Stimulated activated CD4-positive, alpha-beta T cell treated with anti-CD3 and anti-CD28 coated beads, Interleukin-15, amount 100 ng/mL, for 48 hours (primary cell): Measurements from ENCODE around the gene PTPRF.
"Not testable (repeated sequence)": the region's sequence is repeated elsewhere in the genome, so short reads cannot be mapped to it uniquely, and the experiment has no call there.

Source experiments
- DNase-seq, 2 donors: peaks; one replicate each; pipeline ENCODE4 v3.0.0-alpha.2; 2020; ENCODE audit warnings: low read depth in 2 of 2

The PTPRF gene

DNA sequence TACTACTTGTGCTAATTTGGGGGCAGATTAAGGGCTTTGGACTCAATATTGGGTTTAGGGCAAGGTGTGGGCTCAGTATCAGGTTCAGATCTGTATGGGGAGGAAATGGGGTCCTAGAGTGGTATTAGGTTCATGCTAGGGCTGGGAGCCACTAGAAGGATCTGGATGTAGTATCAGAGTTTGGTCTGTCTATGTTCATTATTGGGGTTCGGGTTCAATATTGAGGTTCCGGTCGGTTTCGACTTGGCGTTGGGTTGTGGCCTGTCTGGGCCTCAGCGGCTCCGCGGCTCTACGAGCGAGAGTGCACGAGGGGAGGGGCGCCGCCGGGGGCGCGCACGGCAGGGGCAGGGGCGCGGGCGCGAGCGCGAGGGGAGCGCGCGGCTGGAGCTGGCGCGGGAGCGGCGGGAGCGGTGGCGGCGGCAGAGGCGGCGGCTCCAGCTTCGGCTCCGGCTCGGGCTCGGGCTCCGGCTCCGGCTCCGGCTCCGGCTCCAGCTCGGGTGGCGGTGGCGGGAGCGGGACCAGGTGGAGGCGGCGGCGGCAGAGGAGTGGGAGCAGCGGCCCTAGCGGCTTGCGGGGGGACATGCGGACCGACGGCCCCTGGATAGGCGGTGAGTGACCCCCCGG, at the start of gene PTPRF:
Gene PTPRF (plus strand): TSS at position 401 of the 624 bp plus-strand sequence. CDS start 14,193 bp downstream, outside the sequence.
- no peak for DNase-seq

DNA sequence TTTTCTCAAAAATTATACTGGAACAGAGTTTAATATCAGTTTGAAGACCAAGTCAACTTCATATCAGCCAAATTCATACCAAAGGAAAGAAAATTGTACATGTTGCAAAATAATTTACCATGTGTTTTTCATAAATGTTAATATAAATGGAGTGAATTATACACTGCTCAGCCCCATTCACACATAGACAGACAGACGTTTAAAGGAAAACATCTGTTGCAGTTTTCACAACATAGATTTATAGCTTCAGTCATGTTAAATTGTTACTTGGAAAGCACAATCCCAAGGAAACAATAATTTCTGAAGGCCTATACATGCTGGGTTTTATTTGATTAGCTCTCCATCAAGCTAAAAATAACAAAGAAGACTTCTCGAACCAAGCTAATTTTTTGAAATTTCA, 49.2 kb upstream of the PTPRF start:
- no peak for DNase-seq

- no peak for DNase-seq
Observed at GRCh38 chr1:43482215-43482614, 48.5 kb upstream of the PTPRF start.

DNA sequence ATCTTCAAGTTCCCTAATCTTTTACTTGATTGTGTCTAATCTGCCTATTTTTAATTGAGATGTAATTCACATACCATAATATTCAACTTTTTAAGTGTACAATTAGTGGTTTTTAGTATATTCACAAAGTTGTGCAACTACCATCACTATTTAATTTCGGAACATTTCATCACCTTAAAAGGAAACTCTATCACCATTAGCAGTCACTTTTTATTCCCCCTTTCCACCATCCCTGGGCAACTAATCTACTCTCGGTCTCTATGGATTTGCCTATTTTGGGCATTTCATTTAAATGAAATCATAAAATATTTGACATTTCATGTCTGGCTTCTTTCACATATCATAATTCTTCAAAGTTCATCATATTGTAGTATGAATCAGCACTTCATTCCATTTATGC, 46.3 kb upstream of the PTPRF start:
- no peak for DNase-seq

DNA sequence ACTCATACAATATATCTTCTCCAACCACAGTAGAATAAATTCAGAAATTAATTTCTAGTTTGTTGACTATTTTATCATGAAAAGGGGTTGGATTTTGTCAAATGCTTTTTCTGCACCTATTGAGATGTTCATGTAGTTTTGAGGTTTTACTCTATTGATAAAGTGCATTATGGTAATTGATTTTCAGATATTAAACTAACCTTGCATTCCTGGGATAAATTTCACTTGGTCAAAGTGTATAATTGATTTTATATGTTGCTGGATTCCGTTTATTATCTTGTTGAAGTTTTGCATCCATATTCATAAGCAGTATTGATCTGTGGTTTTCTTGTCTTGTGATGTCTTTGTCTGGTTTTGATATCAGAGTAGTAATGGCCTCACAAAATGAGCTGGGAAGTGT, 42.5 kb upstream of the PTPRF start:
- no peak for DNase-seq

GRCh38 chr1:43491061-43491460, 39.6 kb upstream of the PTPRF start:
- DNase-seq: no peak

GRCh38 chr1:43492826-43493225, 37.9 kb upstream of the PTPRF start:
- DNase-seq: no peak

GRCh38 chr1:43493661-43494450, 36.8 kb upstream of the PTPRF start:
- DNase-seq: no peak

DNA sequence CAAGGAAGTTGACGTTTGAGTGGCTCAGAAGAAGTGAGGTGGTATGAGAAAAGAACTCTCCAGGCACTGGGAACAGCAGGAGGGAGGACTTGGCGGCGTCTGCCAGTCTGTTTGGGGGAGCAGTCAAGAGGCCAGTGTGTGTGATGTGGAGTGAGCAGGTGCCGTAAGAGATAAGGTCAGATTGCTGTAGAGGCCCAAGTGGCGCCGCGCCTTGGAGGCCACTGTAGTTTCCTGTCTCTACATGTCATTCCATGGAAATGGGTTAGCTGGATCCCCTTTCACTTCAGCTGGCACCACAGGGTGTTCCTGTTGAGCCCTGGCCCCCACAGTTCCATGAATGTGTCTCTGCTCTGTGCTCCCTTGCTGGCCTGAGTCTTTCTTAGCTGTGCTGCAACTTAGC, 35.5 kb upstream of the PTPRF start:
- no peak for DNase-seq

DNA sequence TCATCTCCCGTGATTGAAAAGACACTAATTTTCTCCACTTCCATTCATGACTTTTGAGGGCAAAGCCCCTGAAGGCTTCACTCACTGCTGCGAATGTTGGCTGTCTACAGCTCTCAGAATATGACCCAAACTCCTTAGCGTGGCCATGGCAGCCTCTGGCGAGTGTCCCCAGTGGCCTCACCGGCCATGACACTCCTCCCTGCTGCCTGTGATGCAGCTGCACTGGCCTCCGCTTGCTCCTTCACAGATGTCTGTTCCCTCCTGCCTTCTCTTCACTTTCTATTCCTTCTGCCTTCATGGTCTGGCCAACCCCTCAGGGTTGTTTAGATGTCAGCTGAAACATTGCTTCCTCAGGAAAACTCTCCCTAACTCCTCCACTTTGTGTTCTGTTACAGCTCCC, 30.8 kb upstream of the PTPRF start:
- no peak for DNase-seq

GRCh38 chr1:43501806-43502205, 28.9 kb upstream of the PTPRF start:
- not testable (repeated sequence) for DNase-seq

DNA sequence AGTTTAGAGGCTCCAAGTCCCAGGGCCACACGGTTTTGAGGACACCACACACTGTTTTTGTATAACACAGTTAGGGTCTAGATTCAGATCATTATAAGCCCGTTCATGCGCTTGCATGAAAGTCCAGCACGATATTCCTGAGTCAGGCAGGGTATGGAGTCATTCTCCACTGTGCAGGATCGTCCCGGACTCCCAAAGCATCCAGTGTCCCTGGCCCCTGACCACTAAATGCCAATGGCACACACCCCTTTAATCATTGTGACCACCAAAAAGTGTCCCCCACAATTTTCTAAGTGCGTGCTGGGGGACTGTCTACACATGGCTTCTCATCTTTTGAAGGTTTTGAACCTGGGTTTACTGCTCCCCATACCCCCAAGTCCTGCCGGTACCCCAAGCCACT, 27.1 kb upstream of the PTPRF start:
- DNase-seq: no peak

- no peak for DNase-seq
Observed at GRCh38 chr1:43505077-43505780, 25.5 kb upstream of the PTPRF start.

- DNase-seq: no peak
Observed at GRCh38 chr1:43506233-43506632, 24.4 kb upstream of the PTPRF start.

GRCh38 chr1:43507296-43508295, 23.1 kb upstream of the PTPRF start:
- DNase-seq: no peak

DNA sequence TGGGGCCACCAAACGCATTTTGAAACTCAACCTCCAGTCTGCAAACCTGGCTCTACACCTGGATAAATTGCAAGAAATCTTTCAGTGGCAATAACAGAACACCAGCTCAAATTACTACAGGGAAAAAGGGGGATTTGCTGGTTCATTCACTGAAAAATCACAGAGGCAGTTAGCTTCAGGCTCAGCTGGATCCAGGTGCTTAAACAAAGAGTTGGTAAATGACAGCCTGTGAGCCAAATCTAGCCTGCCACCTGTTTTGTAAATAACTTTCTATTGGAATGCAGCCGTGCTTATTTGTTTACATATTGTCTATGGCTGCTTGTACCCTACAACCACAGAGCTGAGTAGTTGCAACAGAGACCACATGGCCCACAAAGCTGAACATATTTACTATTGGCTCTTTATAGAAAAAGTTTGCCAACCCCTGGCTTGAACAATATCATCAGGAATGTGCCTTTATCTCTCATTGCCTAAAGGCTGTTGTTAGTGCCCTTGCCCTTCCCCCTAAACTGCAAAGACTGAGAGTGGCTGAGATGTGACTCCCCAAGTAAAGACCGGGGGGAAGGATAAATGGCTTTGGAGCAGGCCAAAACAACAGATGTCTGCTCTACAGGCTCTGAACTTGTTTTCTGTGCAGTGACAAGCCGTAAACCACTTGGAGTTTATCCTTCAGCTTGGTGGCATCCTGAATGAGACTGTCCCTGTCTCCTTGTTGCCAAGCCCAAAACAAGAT, 21.5 kb upstream of the PTPRF start:
- DNase-seq: no peak

DNA sequence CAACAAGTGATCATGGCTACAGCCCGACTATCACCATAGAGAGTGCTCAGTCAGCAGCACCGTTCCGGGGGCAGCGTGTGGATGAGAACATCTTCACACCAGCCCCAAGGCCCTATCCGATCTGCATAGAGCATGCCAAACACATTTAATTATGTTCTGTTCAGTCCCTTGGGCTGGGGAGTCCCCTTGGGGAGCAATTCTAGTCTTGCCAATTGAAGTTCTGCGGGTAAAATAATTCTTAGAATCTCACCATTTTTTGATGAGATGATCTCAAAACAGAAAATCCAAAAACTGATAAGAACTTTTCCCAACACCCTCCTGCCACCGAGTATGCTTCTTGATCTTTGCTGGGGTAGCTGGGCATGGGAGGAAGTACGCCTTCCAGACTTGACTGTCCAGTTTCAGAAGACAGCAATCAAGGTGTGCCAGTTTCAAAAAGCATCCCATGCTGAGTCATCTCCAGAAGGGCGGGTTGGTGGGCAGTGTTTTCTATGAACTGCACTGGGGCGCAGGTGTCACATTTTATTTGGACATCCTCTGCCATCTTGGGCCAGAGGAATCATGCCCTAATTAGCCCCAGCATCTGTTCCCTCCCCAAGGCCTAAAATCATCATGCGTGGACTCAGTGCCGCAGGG, 20.8 kb upstream of the PTPRF start:
- peak in 1 of 2 donors; percentile 28 for DNase-seq

GRCh38 chr1:43510621-43511020, 20.1 kb upstream of the PTPRF start:
- no peak for DNase-seq

DNA sequence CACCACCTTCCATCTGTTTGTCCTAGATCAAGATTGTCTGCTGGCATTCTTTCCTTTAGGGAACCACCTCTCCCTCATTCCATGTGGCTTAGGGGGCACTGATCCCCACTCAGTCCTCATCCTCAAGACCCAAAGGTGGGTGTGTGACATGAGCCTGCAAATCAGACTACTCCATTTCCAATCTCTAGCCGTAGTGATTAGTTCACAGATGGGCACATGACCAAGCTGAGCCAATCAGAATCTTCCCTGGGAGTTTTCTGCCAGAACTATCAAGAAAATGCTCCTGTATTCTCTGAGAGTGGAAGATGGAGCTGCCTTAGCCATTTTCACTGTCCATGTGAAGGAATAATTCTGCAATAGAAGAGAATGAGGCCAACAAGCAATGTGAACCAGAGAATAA, 19.3 kb upstream of the PTPRF start:
- DNase-seq: no peak

GRCh38 chr1:43512133-43512532, 18.6 kb upstream of the PTPRF start:
- no peak for DNase-seq
